NCI-H187 (cell line): ENCODE results near the gene ATAD2B.
A peak's percentile ranks its signal among the peaks of the same experiment; 100 is the strongest.
"Not testable (repeated sequence)": the region's sequence is repeated elsewhere in the genome, so short reads cannot be mapped to it uniquely, and the experiment has no call there.

Experiments
- DNase-seq, 2 experiments: peaks; one replicate each; lab custom pipeline; 2025; lab: John Stamatoyannopoulos, UW

Gene ATAD2B

GRCh38 chr2:23746141-23746863 lies 180.6 kb downstream of the ATAD2B start:
- DNase-seq: no peak

DNA sequence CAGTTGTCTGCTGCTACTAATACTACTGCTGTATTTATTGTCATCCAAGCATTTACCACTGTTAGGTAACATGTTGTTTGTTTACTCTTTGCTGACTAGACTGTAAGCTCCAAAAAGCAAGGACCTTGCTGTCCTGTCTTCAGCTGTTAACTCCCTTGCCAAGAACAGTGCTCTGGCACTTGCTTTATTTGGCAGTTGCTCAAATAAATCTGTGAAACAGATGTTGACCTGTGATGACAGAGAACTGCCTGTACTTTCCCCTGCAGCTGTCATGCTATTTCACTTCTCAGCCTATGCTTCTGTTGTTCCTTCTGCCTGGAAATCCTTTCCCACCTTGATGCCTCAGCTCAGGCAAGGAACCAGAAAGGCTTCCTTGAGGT lies 181.2 kb downstream of the ATAD2B start:
- DNase-seq: no peak

GRCh38 chr2:23745068-23745725 lies 181.7 kb downstream of the ATAD2B start:
- DNase-seq: no peak

GRCh38 chr2:23736783-23737182 lies 190.1 kb downstream of the ATAD2B start:
- not testable (repeated sequence) for DNase-seq

DNA sequence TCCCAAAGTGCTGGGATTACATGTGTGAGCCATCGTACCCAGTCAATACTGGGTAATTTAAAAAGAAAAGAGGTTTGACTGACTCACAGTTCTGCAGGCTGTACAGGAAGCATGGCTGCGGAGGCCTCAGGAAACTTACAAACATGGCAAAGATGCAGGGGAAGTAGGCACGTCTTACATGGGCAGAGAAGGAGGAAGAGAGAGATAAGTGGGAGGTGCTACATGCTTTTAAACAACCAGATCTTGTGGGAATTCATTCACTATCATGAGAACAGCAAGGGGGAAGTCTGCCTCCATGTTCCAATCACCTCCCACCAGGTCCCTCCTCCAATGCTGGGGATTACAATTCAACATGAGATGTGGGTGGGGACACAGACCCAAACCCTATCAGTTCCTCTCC lies 192.5 kb downstream of the ATAD2B start:
- no peak for DNase-seq

GRCh38 chr2:23723029-23723428 lies 203.9 kb downstream of the ATAD2B start:
- DNase-seq: not testable (repeated sequence)

DNA sequence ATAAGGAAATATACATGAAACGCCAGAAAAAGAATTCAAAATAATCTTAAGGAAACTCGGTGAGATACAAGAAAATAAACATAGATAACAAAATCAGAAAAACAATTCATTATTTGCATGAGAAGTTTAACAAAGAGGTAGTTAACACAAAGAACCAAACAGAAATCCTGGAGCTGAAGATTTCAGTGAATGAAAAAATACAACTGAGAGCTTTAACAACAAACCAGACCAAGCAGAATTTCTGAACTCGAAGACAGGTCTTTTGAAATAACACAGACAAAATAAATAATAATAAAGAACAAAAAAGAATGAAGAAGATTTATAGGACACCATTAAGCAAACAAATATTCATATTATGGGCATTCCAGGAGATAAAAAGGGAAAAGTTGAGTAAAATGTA lies 204.7 kb downstream of the ATAD2B start:
- DNase-seq: no peak

GRCh38 chr2:23721454-23721826 lies 205.5 kb downstream of the ATAD2B start:
- no peak for DNase-seq

DNA sequence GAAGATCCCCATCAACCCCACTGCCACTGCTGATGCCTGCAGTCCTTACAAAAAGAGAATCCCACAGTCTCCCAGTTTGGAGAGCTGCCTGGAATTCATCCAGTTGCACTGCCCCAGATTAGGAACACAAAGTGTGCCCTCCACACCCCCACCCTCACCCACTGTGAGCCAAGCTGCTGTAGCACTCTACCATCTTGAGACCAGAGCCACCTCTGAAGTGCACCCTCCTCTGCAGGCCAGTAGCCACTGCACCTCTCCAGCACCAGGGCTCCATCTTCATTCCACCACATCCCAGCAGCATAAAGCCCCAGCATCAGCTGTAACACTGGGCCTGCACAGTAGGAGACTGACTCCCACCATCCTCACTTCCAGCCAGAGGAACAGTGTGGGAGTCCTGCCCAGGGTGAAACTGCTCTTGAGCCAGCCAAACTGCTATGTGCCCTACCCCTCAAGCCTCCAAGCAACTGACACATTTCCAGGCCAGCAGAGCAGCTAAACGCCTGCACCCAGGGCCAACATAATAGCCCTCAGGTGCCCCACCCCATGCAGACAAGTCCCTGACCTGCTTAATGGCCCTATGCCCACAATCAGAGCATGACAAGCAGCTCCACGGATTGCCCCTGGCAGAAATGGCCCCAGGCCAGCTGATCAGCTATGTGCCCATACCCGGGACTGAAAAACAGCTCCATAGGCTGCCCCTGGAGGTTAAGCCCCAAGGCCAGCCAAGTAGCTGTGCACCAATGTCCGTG lies 206.0 kb downstream of the ATAD2B start:
- DNase-seq: no peak

- no peak for DNase-seq
Measured at GRCh38 chr2:23719716-23720115, 207.2 kb downstream of the ATAD2B start.

DNA sequence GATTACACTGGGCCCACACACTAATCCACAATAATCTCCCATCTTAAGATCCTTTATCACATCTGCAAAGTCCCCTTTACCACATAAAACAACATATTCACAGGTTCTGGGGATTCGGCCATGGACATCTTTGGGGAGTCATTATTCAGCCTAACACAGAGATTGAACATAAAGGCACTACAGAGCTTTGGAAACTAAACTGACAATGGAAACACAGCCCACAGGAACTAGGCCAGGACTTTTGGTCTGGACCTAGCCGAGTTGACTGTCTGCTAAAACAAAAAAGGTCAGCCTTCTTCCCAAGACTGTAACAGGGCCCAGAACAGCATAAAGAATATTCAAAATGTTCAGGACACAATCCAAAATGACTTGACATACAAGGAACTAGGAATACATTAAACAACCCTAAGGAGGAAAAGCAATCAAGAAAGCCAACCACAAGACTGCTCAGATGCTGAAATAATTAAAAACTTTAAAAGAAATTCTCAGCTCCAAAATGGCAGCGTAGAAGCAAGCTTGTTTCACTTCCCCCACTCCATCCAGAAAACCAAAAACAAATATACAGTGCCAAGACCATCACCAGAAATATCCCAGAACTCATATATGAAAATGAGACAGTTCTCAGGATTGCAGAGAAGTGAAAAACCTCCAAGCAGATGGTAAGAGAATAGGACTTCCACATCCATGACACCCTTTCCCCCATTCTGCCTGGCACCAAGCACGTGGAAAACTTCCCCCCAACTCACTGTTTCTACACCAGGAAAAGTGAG lies 207.8 kb downstream of the ATAD2B start:
- no peak for DNase-seq

- no peak for DNase-seq
Measured at GRCh38 chr2:23713351-23713750, 213.6 kb downstream of the ATAD2B start.

GRCh38 chr2:23712756-23713151 lies 214.2 kb downstream of the ATAD2B start:
- no peak for DNase-seq

- peak; percentile 68 to 79 for DNase-seq
Measured at GRCh38 chr2:23711979-23712755, 214.8 kb downstream of the ATAD2B start.

DNA sequence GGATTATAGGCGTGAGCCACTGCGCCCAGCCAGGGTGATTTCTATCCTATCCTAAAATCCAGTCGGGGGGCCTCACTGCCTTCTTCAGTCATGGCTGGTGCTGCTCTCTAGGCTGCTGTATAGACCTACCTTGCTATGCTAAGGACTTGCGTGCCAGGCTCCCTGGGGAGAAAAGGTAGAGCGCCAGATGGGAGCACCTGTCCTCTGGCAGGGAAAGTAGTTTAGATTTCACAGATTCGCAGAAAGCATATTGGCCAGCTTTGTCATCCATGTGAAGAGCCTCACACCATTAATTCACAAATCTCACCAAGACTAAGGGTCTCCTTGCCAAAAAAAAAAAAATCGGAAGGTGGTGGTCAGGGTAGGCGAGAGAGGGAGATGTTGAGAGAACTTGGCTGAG lies 217.6 kb downstream of the ATAD2B start:
- no peak for DNase-seq

GRCh38 chr2:23708771-23709170 lies 218.2 kb downstream of the ATAD2B start:
- DNase-seq: no peak

DNA sequence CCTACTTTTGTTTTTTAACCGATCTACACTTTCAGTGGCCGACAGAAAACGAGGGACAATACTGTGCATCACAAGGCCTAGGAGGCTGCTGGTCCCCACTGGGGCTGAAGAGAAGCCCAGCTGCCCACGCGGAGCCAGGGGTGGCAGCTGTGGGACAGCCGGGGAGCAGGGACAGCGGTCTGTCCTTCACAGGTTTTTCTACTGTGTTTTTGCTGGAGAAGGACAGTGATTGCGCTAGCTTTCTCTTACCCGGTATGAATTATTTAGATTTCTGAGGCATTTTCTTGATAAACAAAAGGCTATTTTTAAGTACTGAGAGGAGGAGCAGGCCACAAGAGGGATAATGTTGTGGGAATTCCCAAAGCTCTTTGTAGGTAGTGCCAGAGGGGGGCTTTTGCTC lies 219.8 kb downstream of the ATAD2B start:
- DNase-seq: no peak

DNA sequence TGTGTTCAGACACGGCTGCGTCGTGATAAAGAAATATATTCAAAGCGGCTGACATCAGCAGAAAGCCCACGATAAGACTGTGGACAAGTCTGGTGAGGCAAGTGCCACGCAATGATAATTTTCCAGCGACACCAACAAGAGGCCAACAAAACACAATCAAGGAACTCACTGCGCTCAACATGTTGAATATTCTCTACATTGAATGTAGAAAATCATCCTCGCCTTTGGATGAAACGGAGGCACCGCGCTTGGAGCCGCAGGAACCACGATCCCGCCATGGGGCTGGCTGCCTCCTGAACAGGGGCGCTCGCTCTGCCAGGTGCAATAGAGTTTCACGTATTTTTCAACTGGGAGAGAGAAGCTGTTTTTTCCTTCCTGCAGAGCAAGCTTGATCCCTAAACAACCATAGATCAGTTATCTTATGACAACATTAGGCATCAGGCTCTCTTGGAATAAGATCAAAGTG lies 220.3 kb downstream of the ATAD2B start:
- no peak for DNase-seq

DNA sequence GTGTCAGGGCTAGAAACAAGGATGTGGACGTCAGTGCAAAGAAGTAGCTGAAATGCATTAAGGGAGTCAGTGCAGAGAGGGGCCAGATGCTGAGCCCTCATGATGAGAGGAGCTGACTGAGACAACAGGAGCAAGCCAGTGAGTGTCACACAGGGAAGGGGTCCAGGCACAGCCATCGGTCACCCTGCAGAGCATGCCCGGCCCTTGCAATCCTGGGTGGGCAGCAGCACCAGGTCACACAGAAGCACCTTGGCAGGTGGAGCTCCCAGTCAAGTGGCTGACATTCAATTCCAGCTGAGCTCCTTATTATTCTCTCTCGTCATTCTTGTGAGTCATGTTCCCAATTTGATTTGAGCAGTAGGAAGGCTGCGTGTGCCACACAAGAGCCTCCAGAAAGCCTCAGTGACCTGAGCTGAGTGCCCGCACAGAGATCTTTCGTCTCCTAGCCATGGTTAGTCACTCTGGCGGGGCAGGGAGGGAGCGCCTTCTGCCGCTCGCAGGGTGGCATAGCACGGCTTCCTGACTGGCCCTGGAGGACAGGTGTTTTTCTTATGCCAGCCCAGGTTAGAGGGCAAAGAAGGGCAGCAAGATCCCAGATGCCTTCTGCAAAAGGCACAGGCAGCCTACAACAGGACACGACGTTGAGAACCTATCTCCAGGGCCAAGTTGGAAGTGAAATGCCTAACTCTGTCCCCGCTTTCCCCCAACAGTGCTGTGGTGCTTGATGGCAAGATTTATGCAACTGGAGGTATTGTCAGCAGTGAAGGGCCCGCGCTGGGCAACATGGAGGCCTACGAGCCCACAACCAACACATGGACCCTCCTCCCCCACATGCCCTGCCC lies 220.9 kb downstream of the ATAD2B start:
- no peak for DNase-seq

DNA sequence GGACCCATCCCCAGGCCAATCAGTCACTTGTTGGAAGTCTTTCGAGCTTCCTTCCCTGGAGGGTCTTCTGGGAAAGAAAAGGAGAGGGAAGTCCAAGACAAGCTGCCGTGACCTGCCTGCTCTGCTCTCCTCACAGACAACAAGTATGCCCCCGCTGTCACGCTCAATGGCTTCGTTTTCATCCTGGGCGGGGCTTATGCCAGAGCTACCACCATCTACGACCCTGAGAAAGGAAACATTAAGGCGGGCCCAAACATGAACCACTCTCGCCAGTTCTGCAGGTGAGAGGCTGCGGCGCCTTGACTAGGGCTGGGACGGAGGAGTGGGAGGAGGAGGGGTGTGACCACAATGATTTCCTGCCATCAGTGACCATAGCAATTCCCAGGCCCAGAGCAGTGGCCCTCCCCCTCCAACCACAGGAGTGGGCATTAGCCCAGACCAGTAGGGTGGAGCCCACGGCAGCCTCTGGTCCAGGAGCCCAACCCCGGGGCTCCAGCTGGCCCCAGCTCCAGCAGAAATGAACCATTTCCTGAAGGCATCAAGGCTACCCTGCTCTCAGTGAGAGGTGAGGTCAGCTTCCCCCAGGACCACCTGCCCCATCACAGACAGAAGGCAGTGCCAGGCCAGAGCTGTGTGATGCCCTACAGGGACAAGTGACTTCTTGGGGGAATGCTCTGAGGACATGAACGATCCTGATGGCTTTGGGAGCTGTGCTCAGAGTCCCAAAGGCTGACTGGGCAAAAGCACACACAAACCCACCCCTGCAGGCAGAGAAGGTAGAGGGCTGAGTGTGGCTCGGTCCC lies 223.1 kb downstream of the ATAD2B start:
- DNase-seq: no peak
